ENCODE measurements around the gene TSR2. TPM values are rescaled to one million over a fixed set of nuclear protein-coding genes. Genes with fewer than 3 reads are reported as not detected.

The TSR2 gene
- total and polyA plus RNA-seq, 2 of the 8 experiments (the other 6 are each of a cell fraction or from before 2014, with no cell fraction given), result 15.1 to 44.2 TPM

GRCh38 chrX:54430519-54430918 is 9.7 kb upstream of the TSR2 start:
- Histone ChIP-seq H3K9ac (replicated peaks in 1 of 4; ENCODE audit: extremely low read depth in 1 of 4, low read depth in 3 of 4, low read length in 3 of 4) (no peak overlapping the region), H3K27ac (ENCODE audit: low read depth, low read length) (no peak overlapping the region), H4K91ac (replicated peaks; ENCODE audit: insufficient read length, low read length) (no peak overlapping the region), H2BK120ac (replicated peaks; ENCODE audit: low read depth, low read length) (no peak overlapping the region), H3K4me1 (replicated peaks in 1 of 4; ENCODE audit: control insufficient read depth in 3 of 4, insufficient read depth in 4 of 4, low read length in 3 of 4) (no peaks in the 10 kb centered on the region), H2AK5ac (ENCODE audit: low read depth, low read length) (no peak overlapping the region), H4K20me1 (replicated peaks in 1 of 2; ENCODE audit: control insufficient read depth in 1 of 2, insufficient read depth in 2 of 2, low read length in 2 of 2) (no peaks in the 10 kb centered on the region), H3K56ac (replicated peaks; ENCODE audit: insufficient read length, low read depth, low read length) (no peak overlapping the region), H3K27me3 (replicated peaks in 1 of 4; ENCODE audit: control insufficient read depth in 3 of 4, extremely low read depth in 1 of 4, insufficient read depth in 3 of 4, low read length in 3 of 4) (no peaks in the 10 kb centered on the region), H2BK12ac (ENCODE audit: low read depth, low read length) (no peak overlapping the region), H3K4me3 (ENCODE audit: extremely low read depth in 1 of 4, insufficient read depth in 2 of 4, low read depth in 3 of 4, low read length in 4 of 4) (no peak overlapping the region), H3K79me2 (ENCODE audit: control insufficient read depth in 1 of 2, insufficient read depth in 2 of 2, low read length in 2 of 2) (no peaks in the 10 kb centered on the region), H3K36me3 (ENCODE audit: control insufficient read depth in 2 of 4, insufficient read depth in 4 of 4, low read length in 3 of 4) (no peaks in the 10 kb centered on the region), H3K18ac (ENCODE audit: extremely low read depth, low read length) (no peak overlapping the region), H3K23me2 (ENCODE audit: low read depth, low read length) (no peaks in the 10 kb centered on the region), H3K4ac (replicated peaks; ENCODE audit: insufficient read length, low read depth, low read length) (no peak overlapping the region), H3K9me3 (ENCODE audit: insufficient read depth in 2 of 2, low read depth in 1 of 2, low read length in 1 of 2) (no peaks in the 10 kb centered on the region), H3K14ac (ENCODE audit: insufficient read length) (no peak overlapping the region), H2BK20ac (ENCODE audit: low read length) (no peak overlapping the region), H4K5ac (ENCODE audit: insufficient read length, low read depth, low read length) (no peak overlapping the region), H3K23ac (ENCODE audit: insufficient read length) (no peak overlapping the region), H2BK5ac (ENCODE audit: low read depth, low read length) (no peak overlapping the region), H3K79me1 (ENCODE audit: low read depth, low read length) (no peaks in the 10 kb centered on the region), H2BK15ac (ENCODE audit: low read length) (no peak overlapping the region), H3K4me2 (ENCODE audit: insufficient read depth in 1 of 2, low read depth in 2 of 2, low read length in 2 of 2) (no peak overlapping the region), H2AFZ (ENCODE audit: low read length) (no peak overlapping the region), H4K8ac (ENCODE audit: extremely low read depth, insufficient read depth, low read length) (no peak overlapping the region)
- TF ChIP-seq TBP (IDR thresholded peaks at IDR 0.05; ENCODE audit: low read depth, low read length) (no peak), TCF12 (IDR thresholded peaks at IDR 0.05; ENCODE audit: low read depth, low read length) (no peak), KDM1A (IDR thresholded peaks at IDR 0.05; ENCODE audit: borderline replicate concordance, low read length) (no peak), JUN (IDR thresholded peaks at IDR 0.05; ENCODE audit: low read depth, low read length) (no peak), FOSL1 (IDR thresholded peaks at IDR 0.05; ENCODE audit: insufficient read depth, low read depth, low read length) (no peak)
- CTCF ChIA-PET (ENCODE audit: partially characterized antibody), result interaction anchor here (1.7 kb wide), 1 partner anchor 16 kb away, joined by 4 read pairs; no protein-coding TSS in a partner anchor
- DNase-seq (ENCODE audit: low read depth in 1 of 2, low spot score in 2 of 2) (no peak), FAIRE-seq (no peak)
- POLR2A ChIA-PET (ENCODE audit: partially characterized antibody), result interaction anchor here (0.6 kb wide), 1 partner anchor 386 kb away, joined by 3 read pairs; the partner anchor contains the start of gene PHF8
